Measurements from ENCODE around the gene SHLD1. TPM values are rescaled to one million over a fixed set of nuclear protein-coding genes. Genes with fewer than 3 reads are reported as not detected.
"Not testable (repeated sequence)": the region's sequence is repeated elsewhere in the genome, so short reads cannot be mapped to it uniquely, and the experiment has no call there.

Gene SHLD1
- total RNA-seq, 3 donors from 2014 or later (not counting 1 experiment from before 2014, with no cell fraction given): 6.6 to 12.2 (median 8.3) TPM

DNA sequence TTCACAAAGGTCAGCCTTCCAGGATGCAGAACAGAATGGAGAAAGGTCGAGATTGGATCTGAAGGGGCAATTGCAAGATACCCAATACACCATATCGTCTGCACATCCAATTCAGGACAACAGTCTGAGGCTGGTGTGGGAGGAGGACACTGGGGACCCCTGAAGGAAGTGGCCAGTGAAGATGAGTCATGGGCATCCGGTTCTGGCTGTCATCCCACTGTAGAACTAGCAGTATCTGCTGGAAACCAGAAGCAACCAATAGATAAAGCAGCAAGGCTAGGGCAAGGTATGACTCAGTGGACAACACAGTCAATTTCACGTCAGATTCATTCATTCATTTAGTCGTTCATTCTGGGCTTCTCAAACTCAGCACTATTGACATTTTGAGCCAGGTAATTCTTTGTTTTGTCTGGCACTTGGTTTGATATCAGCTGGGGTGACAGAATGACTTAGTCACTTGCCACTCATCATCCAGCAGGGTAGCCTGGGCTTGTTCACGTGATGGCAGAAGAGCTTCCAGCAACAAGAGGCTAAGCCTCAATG, 30.3 kb upstream of the SHLD1 start:
- H3K27me3 ChIP-seq (ENCODE audit: control insufficient read depth, insufficient read depth, low read length): no peaks in the 10 kb centered on the region
- peaks cover 7 to 18% of the 10 kb centered on the region in 2 donors for H3K27me3 Mint-ChIP-seq (ENCODE audit: low read depth in 2 of 2)
- no peak overlapping the region for H3K27ac Mint-ChIP-seq
- no peak overlapping the region for H3K4me3 ChIP-seq (ENCODE audit: low read length)
- H3K4me1 Mint-ChIP-seq: peaks cover 5 to 8% of the 10 kb centered on the region in 2 donors
- H3K36me3 ChIP-seq (ENCODE audit: control insufficient read depth, insufficient read depth, low read length): no peaks in the 10 kb centered on the region
- H3K4me1 ChIP-seq (ENCODE audit: control insufficient read depth, insufficient read depth, low read length): peaks cover 3% of the 10 kb centered on the region
- no peak overlapping the region for H3K27ac ChIP-seq (ENCODE audit: low read length)
- no peaks in the 10 kb centered on the region for H3K9me3 Mint-ChIP-seq
- intact Hi-C loops (cut with micrococcal nuclease): no loop called here
- H3K36me3 Mint-ChIP-seq: no peaks in the 10 kb centered on the region
- 76% methylated on average over 6 of the region's 6 CpGs for whole genome bisulfite sequencing (ENCODE audit: insufficient coverage)
- TF ChIP-seq, protein P1, sequence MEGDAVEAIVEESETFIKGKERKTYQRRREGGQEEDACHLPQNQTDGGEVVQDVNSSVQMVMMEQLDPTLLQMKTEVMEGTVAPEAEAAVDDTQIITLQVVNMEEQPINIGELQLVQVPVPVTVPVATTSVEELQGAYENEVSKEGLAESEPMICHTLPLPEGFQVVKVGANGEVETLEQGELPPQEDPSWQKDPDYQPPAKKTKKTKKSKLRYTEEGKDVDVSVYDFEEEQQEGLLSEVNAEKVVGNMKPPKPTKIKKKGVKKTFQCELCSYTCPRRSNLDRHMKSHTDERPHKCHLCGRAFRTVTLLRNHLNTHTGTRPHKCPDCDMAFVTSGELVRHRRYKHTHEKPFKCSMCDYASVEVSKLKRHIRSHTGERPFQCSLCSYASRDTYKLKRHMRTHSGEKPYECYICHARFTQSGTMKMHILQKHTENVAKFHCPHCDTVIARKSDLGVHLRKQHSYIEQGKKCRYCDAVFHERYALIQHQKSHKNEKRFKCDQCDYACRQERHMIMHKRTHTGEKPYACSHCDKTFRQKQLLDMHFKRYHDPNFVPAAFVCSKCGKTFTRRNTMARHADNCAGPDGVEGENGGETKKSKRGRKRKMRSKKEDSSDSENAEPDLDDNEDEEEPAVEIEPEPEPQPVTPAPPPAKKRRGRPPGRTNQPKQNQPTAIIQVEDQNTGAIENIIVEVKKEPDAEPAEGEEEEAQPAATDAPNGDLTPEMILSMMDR (IDR thresholded peaks at IDR 0.05): no peak
- DNase-seq (no peak), ATAC-seq (peak in 1 of 3 donors; percentile 34)
- no peak overlapping the region for H3K4me3 Mint-ChIP-seq
- peaks cover 6% of the 10 kb centered on the region for H3K9me3 ChIP-seq (ENCODE audit: control insufficient read depth, insufficient read depth, low read length)

DNA sequence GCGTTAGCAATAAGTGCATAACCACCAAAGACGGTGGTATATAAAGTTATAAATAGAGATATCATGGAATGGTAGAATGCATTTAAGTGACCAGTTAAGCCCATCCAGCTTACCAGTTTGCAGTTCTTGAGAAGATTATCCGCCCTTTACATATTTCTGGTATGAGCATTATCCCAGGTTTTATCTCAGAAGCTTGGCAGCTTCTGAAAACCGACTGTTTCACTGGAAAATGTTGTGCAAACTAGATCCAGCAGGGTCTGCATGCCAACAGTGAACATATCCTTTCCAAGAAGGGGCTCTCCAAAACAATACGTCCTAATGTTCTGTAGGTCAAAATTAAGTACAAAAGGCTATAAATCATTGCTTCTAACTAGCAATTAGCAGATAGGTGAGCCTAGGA, 29.5 kb upstream of the SHLD1 start:
- H3K36me3 ChIP-seq (ENCODE audit: control insufficient read depth, insufficient read depth, low read length): no peaks in the 10 kb centered on the region
- 91% methylated on average over 5 of the region's 5 CpGs for WGBS (ENCODE audit: insufficient coverage)
- H3K27me3 ChIP-seq (ENCODE audit: control insufficient read depth, insufficient read depth, low read length): no peaks in the 10 kb centered on the region
- intact Hi-C loops (cut with micrococcal nuclease): no loop called here
- Mint-ChIP-seq H3K27ac (no peak overlapping the region), H3K4me1 (peaks cover 0 to 7% of the 10 kb centered on the region in 2 donors), H3K27me3 (ENCODE audit: low read depth in 2 of 2) (peaks cover 7 to 18% of the 10 kb centered on the region in 2 donors), H3K4me3 (no peak overlapping the region), H3K36me3 (no peaks in the 10 kb centered on the region), H3K9me3 (no peaks in the 10 kb centered on the region)
- no peaks in the 10 kb centered on the region for H3K9me3 ChIP-seq (ENCODE audit: control insufficient read depth, insufficient read depth, low read length)
- H3K27ac ChIP-seq (ENCODE audit: low read length): no peak overlapping the region
- ATAC-seq (no peak), DNase-seq (no peak)
- no peak overlapping the region for H3K4me3 ChIP-seq (ENCODE audit: low read length)
- no peaks in the 10 kb centered on the region for H3K4me1 ChIP-seq (ENCODE audit: control insufficient read depth, insufficient read depth, low read length)
- TF ChIP-seq, protein P1 (IDR thresholded peaks at IDR 0.05): no peak

- H3K27ac ChIP-seq (ENCODE audit: low read length); H3K36me3 Mint-ChIP-seq; H3K4me3 ChIP-seq (ENCODE audit: low read length); H3K4me1 Mint-ChIP-seq; ATAC-seq; H3K9me3 ChIP-seq (ENCODE audit: control insufficient read depth, insufficient read depth, low read length); DNase-seq; H3K36me3 ChIP-seq (ENCODE audit: control insufficient read depth, insufficient read depth, low read length); intact Hi-C loops (cut with micrococcal nuclease); H3K27ac Mint-ChIP-seq; H3K27me3 ChIP-seq (ENCODE audit: control insufficient read depth, insufficient read depth, low read length); H3K9me3 Mint-ChIP-seq; H3K4me1 ChIP-seq (ENCODE audit: control insufficient read depth, insufficient read depth, low read length); H3K4me3 Mint-ChIP-seq: not testable (repeated sequence)
- WGBS (ENCODE audit: insufficient coverage): 96% methylated on average over 6 of the region's 6 CpGs
- H3K27me3 Mint-ChIP-seq (ENCODE audit: low read depth in 2 of 2): peaks cover 7 to 18% of the 10 kb centered on the region in 2 donors
These were observed 28.8 kb upstream of the SHLD1 start for GRCh38 chr20:5721356-5721755.

DNA sequence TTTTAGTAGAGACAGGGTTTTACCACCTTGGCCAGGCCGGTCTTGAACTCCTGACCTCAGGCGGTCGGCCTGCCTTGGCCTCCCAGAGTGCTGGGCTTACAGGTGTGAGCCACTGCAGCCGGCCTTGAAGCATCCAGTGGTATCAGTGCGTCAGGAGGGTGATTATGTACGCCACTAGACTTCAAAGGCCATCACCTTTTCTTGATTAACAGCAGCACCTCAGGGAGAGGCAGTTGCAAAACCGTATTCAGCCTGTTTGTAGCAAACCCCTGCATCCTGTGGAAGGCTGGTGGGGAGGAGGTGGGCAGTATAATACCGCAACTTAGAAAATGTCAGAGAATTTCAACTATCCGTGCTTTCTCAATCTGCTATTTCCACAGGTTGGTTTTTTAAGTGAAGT, 27.3 kb upstream of the SHLD1 start:
- peaks cover 8 to 20% of the 10 kb centered on the region in 2 donors for H3K27me3 Mint-ChIP-seq (ENCODE audit: low read depth in 2 of 2)
- peak overlapping the region in 1 of 2 donors; percentile 67 for H3K27ac Mint-ChIP-seq
- WGBS (ENCODE audit: insufficient coverage): 79% methylated on average over 9 of the region's 9 CpGs
- DNase-seq (peak in 1 of 2 donors; percentile 54), ATAC-seq (peak in 2 of 3 donors; percentile 31 to 43)
- H3K27me3 ChIP-seq (ENCODE audit: control insufficient read depth, insufficient read depth, low read length): no peaks in the 10 kb centered on the region
- TF ChIP-seq, protein P1 (IDR thresholded peaks at IDR 0.05): no peak
- H3K4me3 ChIP-seq (ENCODE audit: low read length): no peak overlapping the region
- H3K9me3 Mint-ChIP-seq: no peaks in the 10 kb centered on the region
- H3K4me1 Mint-ChIP-seq: peaks cover 0 to 7% of the 10 kb centered on the region in 2 donors
- H3K4me3 Mint-ChIP-seq: no peak overlapping the region
- no peak overlapping the region for H3K27ac ChIP-seq (ENCODE audit: low read length)
- H3K36me3 Mint-ChIP-seq: no peaks in the 10 kb centered on the region
- H3K36me3 ChIP-seq (ENCODE audit: control insufficient read depth, insufficient read depth, low read length): no peaks in the 10 kb centered on the region
- no peaks in the 10 kb centered on the region for H3K4me1 ChIP-seq (ENCODE audit: control insufficient read depth, insufficient read depth, low read length)
- H3K9me3 ChIP-seq (ENCODE audit: control insufficient read depth, insufficient read depth, low read length): no peaks in the 10 kb centered on the region
- intact Hi-C loops (cut with micrococcal nuclease): no loop called here

DNA sequence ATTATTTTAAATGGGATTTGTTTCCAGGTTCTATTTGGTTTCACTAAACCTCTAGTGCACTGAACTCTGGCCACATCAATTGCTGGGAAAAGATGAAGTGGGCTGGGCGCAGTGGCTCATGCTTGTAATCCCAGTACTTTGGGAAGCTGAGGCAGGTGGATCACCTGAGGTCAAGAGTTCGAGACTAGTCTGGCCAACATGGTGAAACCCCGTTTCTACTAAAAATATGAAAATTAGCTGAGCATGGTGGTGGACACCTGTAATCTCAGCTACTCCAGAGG, 25.1 kb upstream of the SHLD1 start:
- DNase-seq; H3K36me3 Mint-ChIP-seq; H3K9me3 ChIP-seq (ENCODE audit: control insufficient read depth, insufficient read depth, low read length); intact Hi-C loops (cut with micrococcal nuclease); H3K4me1 ChIP-seq (ENCODE audit: control insufficient read depth, insufficient read depth, low read length); H3K9me3 Mint-ChIP-seq; H3K4me3 Mint-ChIP-seq; H3K27ac ChIP-seq (ENCODE audit: low read length); H3K4me1 Mint-ChIP-seq; H3K36me3 ChIP-seq (ENCODE audit: control insufficient read depth, insufficient read depth, low read length); H3K27ac Mint-ChIP-seq; ATAC-seq; H3K27me3 ChIP-seq (ENCODE audit: control insufficient read depth, insufficient read depth, low read length); H3K4me3 ChIP-seq (ENCODE audit: low read length): not testable (repeated sequence)
- 93% methylated on average over 3 of the region's 3 CpGs for WGBS (ENCODE audit: insufficient coverage)
- H3K27me3 Mint-ChIP-seq (ENCODE audit: low read depth in 2 of 2): peaks cover 6 to 11% of the 10 kb centered on the region in 2 donors

Data from natural killer cell (primary cell).